SK-N-SH (cell line): ENCODE data around the gene AIF1. TPM values are rescaled to one million over a fixed set of nuclear protein-coding genes. Genes with fewer than 3 reads are reported as not detected.

Experiments used
- CTCF ChIA-PET: fragments of 300-600, 350-600 bp; formaldehyde crosslinking; extraction: SDS; loops from one replicate; lab custom pipeline; 2021; lab: Yijun Ruan, JAX
- POLR2A ChIA-PET: fragments of 350-600 bp; sonication (Branson Sonifier 250); formaldehyde crosslinking; extraction: SDS; loops from one replicate; lab custom pipeline; 2020; ENCODE audit warnings: antibody characterized with exemption, inconsistent platforms; lab: Yijun Ruan, JAX
- DNase-seq: peaks from one replicate; pipeline ENCODE4 v3.0.0; 2012
- H2AFZ ChIP-seq: fragments of 200-600 bp; sonication (generic); 2 replicates; pipeline ENCODE4 v1.8.1; 2016; ENCODE audit warnings: antibody characterized with exemption, mild to moderate bottlenecking, low read depth
- H3F3A ChIP-seq: fragments of 200-600 bp; sonication (generic); replicated peaks from 2 replicates; pipeline ENCODE3; 2016; ENCODE audit warnings: antibody characterized with exemption, mild to moderate bottlenecking; ENCODE audit not compliant: insufficient read depth
- H3K27ac ChIP-seq, 2 experiments: fragments of 200-500 bp in 1 of 2; fragments of 200-600 bp in 1 of 2; sonication (Bioruptor generic) in 1 of 2; sonication (generic), shearing (Covaris generic) in 1 of 2; 2 replicates each; pipeline versions ENCODE4 v1.5.1 to v1.6.1; 2014 to 2016; ENCODE audit warnings: low read depth in 2 of 2, inconsistent platforms in 1 of 2, low read length in 1 of 2, mild to moderate bottlenecking in 1 of 2, mixed read lengths in 1 of 2
- H3K27me3 ChIP-seq: fragments of 200-600 bp; sonication (generic), shearing (Covaris generic); 2 replicates; pipeline ENCODE4 v1.6.1; 2016; ENCODE audit warnings: mixed run types; ENCODE audit not compliant: insufficient read depth
- H3K36me3 ChIP-seq, 2 experiments: fragments of 200-500 bp in 1 of 2; fragments of 200-600 bp in 1 of 2; sonication (Bioruptor generic) in 1 of 2; sonication (generic) in 1 of 2; replicated peaks in 1 of 2; 2 replicates each; pipeline versions ENCODE3 to v1.5.1; 2014 to 2016; ENCODE audit warnings: low read length in 1 of 2, mild to moderate bottlenecking in 1 of 2; ENCODE audit not compliant: insufficient read depth in 2 of 2, control insufficient read depth in 1 of 2
- H3K4me1 ChIP-seq, 2 experiments: fragments of 200-500 bp in 1 of 2; fragments of 200-600 bp in 1 of 2; sonication (Bioruptor generic) in 1 of 2; sonication (generic), shearing (Covaris generic) in 1 of 2; 2 replicates each; pipeline versions ENCODE4 v1.5.1 to v1.6.1; 2014 to 2016; ENCODE audit warnings: low read depth in 1 of 2, low read length in 1 of 2, mixed run types in 1 of 2; ENCODE audit not compliant: insufficient read depth in 2 of 2, control insufficient read depth in 1 of 2
- H3K4me2 ChIP-seq: fragments of 200-600 bp; sonication (generic), shearing (Covaris generic); 2 replicates; pipeline ENCODE4 v1.6.1; 2017; ENCODE audit warnings: mixed run types
- H3K4me3 ChIP-seq, 2 experiments: fragments of 200-500 bp in 1 of 2; fragments of 200-600 bp in 1 of 2; sonication (Bioruptor generic) in 1 of 2; sonication (generic), shearing (Covaris generic) in 1 of 2; 2 replicates each; pipeline versions ENCODE4 v1.5.1 to v1.8.1; 2014 to 2016; ENCODE audit warnings: low read depth in 2 of 2, inconsistent platforms in 1 of 2, low read length in 1 of 2, mild to moderate bottlenecking in 1 of 2, mixed read lengths in 1 of 2, moderate library complexity in 1 of 2
- H3K79me2 ChIP-seq: fragments of 200-600 bp; sonication (generic); 2 replicates; pipeline ENCODE4 v1.8.1; 2017; ENCODE audit warnings: mild to moderate bottlenecking; ENCODE audit not compliant: insufficient read depth
- H3K9ac ChIP-seq: fragments of 200-600 bp; sonication (generic); 2 replicates; pipeline ENCODE4 v1.6.1; 2017; ENCODE audit warnings: mixed run types
- H3K9me2 ChIP-seq: fragments of 200-600 bp; sonication (generic); 2 replicates; pipeline ENCODE4 v1.6.1; 2017; ENCODE audit warnings: mixed run types
- H3K9me3 ChIP-seq: fragments of 200-600 bp; sonication (generic); 2 replicates; pipeline ENCODE4 v1.6.1; 2017; ENCODE audit warnings: mixed run types, mild to moderate bottlenecking, moderate library complexity
- H4K20me1 ChIP-seq: fragments of 200-600 bp; sonication (generic); 2 replicates; pipeline ENCODE4 v1.6.1; 2017; ENCODE audit warnings: mild to moderate bottlenecking, mixed run types; ENCODE audit not compliant: insufficient read depth
- EZH2phosphoT487 ChIP-seq: fragments of 200-600 bp; sonication (generic); IDR thresholded peaks from 2 replicates; pipeline ENCODE4 v1.6.1; 2017; ENCODE audit warnings: low read depth, mixed run types, mild to moderate bottlenecking, antibody characterized with exemption, moderate library complexity, borderline replicate concordance
- FOXM1 ChIP-seq: IDR thresholded peaks from 2 replicates; pipeline ENCODE4 v1.4.0; 2012; ENCODE audit warnings: low read depth, mild to moderate bottlenecking
- GABPA ChIP-seq: IDR thresholded peaks from 2 replicates; pipeline ENCODE4 v1.4.0; 2012; ENCODE audit warnings: low read depth, mild to moderate bottlenecking
- GATA2 ChIP-seq: sonication (generic); formaldehyde crosslinking; IDR thresholded peaks from 2 replicates; pipeline ENCODE4 v1.5.0; 2020; ENCODE audit warnings: mild to moderate bottlenecking, missing genetic modification reagents
- MAX ChIP-seq: IDR thresholded peaks from 2 replicates; pipeline ENCODE4 v1.4.0; 2012; ENCODE audit warnings: low read depth
- MEF2A ChIP-seq: IDR thresholded peaks from 2 replicates; pipeline ENCODE4 v1.4.0; 2012; ENCODE audit warnings: low read depth, borderline replicate concordance
- PBX3 ChIP-seq: IDR thresholded peaks from 2 replicates; pipeline ENCODE4; 2012
- RXRA ChIP-seq: IDR thresholded peaks from 2 replicates; pipeline ENCODE4 v1.4.0; 2012; ENCODE audit warnings: low read depth, mild to moderate bottlenecking, borderline replicate concordance
- SIN3A ChIP-seq: IDR thresholded peaks from 2 replicates; pipeline ENCODE4 v1.6.1; 2012; ENCODE audit warnings: low read depth, mild to moderate bottlenecking, low read length, moderate library complexity, borderline replicate concordance
- TEAD4 ChIP-seq: IDR thresholded peaks from 2 replicates; pipeline ENCODE4 v1.4.0; 2012; ENCODE audit warnings: mild to moderate bottlenecking, borderline replicate concordance; ENCODE audit not compliant: insufficient read depth
- USF1 ChIP-seq: IDR thresholded peaks from 2 replicates; pipeline ENCODE4 v1.4.0; 2012; ENCODE audit warnings: low read depth, borderline replicate concordance
- ZBTB33 ChIP-seq: IDR thresholded peaks from 2 replicates; pipeline ENCODE4 v1.4.0; 2012; ENCODE audit warnings: low read depth, borderline replicate concordance
- WGBS: methylation state at CpG from one replicate; pipeline ENCODE4 v1.1.6; 2017; ENCODE audit warnings: low lambda C conversion rate; 5-methylcytosine and 5-hydroxymethylcytosine counted together
- polyA plus RNA-seq, 3 experiments: library from polyadenylated mRNA; depleted of rRNA; stranded (reverse); fragments of >200 nt; gene quantifications; 2 replicates each; pipeline ENCODE4 v1.2.3, GENCODE V29; 2012
- TF ChIP-seq, protein P1 (sequence below): fragments of 150-350 bp; IDR thresholded peaks from 2 replicates; pipeline ENCODE4 v1.6.1; 2017; ENCODE audit warnings: antibody characterized with exemption, low read length, low read depth, borderline replicate concordance
- TF ChIP-seq, protein P2 (sequence below): fragments of 150-350 bp; IDR thresholded peaks from 2 replicates; pipeline ENCODE4 v1.6.1; 2016; ENCODE audit warnings: mild to moderate bottlenecking, low read depth, low read length

Gene AIF1
- polyA plus RNA-seq, 1 of the 3 experiments (the other 2 are of a cell fraction): not detected

GRCh38 chr6:31639449-31639861 lies 24.4 kb downstream of the AIF1 start (continued):
- TF ChIP-seq, protein P1, sequence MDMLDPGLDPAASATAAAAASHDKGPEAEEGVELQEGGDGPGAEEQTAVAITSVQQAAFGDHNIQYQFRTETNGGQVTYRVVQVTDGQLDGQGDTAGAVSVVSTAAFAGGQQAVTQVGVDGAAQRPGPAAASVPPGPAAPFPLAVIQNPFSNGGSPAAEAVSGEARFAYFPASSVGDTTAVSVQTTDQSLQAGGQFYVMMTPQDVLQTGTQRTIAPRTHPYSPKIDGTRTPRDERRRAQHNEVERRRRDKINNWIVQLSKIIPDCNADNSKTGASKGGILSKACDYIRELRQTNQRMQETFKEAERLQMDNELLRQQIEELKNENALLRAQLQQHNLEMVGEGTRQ: no peak
- no peak for TF ChIP-seq ZBTB33
- no peak for TF ChIP-seq TEAD4
- no peak for TF ChIP-seq EZH2phosphoT487

GRCh38 chr6:31640612-31641011 lies 25.6 kb downstream of the AIF1 start:
- Histone ChIP-seq H3K4me1 (no peaks in the 10 kb centered on the region), H3K27me3 (no peaks in the 10 kb centered on the region), H3K9me2 (no peaks in the 10 kb centered on the region), H3F3A (peaks cover 49% of the 10 kb centered on the region), H3K79me2 (peaks cover under 1% of the 10 kb centered on the region; the same call in 1 of the 2 replicates), H3K9me3 (no peaks in the 10 kb centered on the region), H3K27ac (peak overlapping the region in 1 of 2 experiments; percentile 65; a peak in 2 of 4 replicates), H4K20me1 (no peaks in the 10 kb centered on the region), H3K36me3 (peaks cover 34 to 88% of the 10 kb centered on the region in 2 experiments), H2AFZ (no peak overlapping the region), H3K4me2 (no peak overlapping the region), H3K9ac (no peak overlapping the region), H3K4me3 (no peak overlapping the region)
- no peak for TF ChIP-seq MEF2A
- ChIA-PET CTCF (interaction anchor here (1.1 kb wide), 1 partner anchor 66 kb away, joined by 3 read pairs; no protein-coding TSS in a partner anchor), POLR2A (interaction anchor here (1.1 to 1.2 kb wide), 2 partner anchors 18 to 19 kb away, joined by 3 to 6 read pairs; no protein-coding TSS in a partner anchor)
- WGBS: 96% methylated on average over 6 of the region's 6 CpGs
- DNase-seq: no peak

DNA sequence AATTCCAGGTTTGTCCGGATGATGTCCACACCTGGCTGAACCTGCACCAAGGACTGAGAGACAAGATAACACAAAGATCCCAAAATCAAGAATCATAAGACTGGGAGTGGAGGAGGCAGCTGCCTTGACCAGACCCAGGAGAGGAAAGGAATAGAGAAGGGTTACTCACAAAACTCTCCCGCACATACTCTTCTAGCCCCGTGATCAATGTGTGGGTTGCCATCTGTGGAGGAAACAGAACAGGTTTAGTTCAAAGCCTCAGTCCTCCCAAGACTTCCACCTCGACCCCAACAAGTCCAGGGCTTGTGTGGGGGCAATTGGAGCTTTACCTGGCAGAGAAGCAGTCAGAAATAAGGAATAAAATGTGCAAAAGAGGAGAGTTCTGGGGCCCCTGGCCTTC lies 26.3 kb downstream of the AIF1 start:
- CTCF ChIA-PET: interaction anchor here (1.1 kb wide), 1 partner anchor 67 kb away, joined by 3 read pairs; no protein-coding TSS in a partner anchor
- peaks cover 4% of the 10 kb centered on the region; the same call in 1 of the 2 replicates for H3K79me2 ChIP-seq
- POLR2A ChIA-PET: interaction anchor here (1.0 kb wide), 1 partner anchor 15 kb away, joined by 3 read pairs; no protein-coding TSS in a partner anchor
- H3K4me3 ChIP-seq: no peak overlapping the region
- 95% methylated on average over 4 of the region's 4 CpGs for WGBS
- no peaks in the 10 kb centered on the region for H4K20me1 ChIP-seq
- DNase-seq: no peak
- no peaks in the 10 kb centered on the region for H3K9me2 ChIP-seq
- no peak overlapping the region for H3K27ac ChIP-seq
- H3K4me1 ChIP-seq: no peaks in the 10 kb centered on the region
- peaks cover 43% of the 10 kb centered on the region for H3F3A ChIP-seq
- no peaks in the 10 kb centered on the region for H3K27me3 ChIP-seq
- no peak overlapping the region for H3K9ac ChIP-seq
- no peak overlapping the region for H3K4me2 ChIP-seq
- H3K36me3 ChIP-seq: peaks cover 37 to 88% of the 10 kb centered on the region in 2 experiments
- no peaks in the 10 kb centered on the region for H3K9me3 ChIP-seq
- H2AFZ ChIP-seq: no peak overlapping the region
- no peak for TF ChIP-seq MAX
- TF ChIP-seq RXRA: no peak
- no peak for TF ChIP-seq SIN3A
- TF ChIP-seq PBX3: no peak
- TF ChIP-seq TEAD4: no peak
- TF ChIP-seq FOXM1: no peak
- TF ChIP-seq GABPA: no peak
- no peak for TF ChIP-seq USF1
- no peak for TF ChIP-seq GATA2
- TF ChIP-seq, protein P2, sequence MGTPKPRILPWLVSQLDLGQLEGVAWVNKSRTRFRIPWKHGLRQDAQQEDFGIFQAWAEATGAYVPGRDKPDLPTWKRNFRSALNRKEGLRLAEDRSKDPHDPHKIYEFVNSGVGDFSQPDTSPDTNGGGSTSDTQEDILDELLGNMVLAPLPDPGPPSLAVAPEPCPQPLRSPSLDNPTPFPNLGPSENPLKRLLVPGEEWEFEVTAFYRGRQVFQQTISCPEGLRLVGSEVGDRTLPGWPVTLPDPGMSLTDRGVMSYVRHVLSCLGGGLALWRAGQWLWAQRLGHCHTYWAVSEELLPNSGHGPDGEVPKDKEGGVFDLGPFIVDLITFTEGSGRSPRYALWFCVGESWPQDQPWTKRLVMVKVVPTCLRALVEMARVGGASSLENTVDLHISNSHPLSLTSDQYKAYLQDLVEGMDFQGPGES: no peak
